NCI-H2081 treated with DMSO at 0.1 percent for 48 hours (cell line): ENCODE data around the gene TOR2A.

Experiments
- DNase-seq: peaks from one replicate; lab custom pipeline; 2025; lab: John Stamatoyannopoulos, UW

Gene TOR2A

DNA sequence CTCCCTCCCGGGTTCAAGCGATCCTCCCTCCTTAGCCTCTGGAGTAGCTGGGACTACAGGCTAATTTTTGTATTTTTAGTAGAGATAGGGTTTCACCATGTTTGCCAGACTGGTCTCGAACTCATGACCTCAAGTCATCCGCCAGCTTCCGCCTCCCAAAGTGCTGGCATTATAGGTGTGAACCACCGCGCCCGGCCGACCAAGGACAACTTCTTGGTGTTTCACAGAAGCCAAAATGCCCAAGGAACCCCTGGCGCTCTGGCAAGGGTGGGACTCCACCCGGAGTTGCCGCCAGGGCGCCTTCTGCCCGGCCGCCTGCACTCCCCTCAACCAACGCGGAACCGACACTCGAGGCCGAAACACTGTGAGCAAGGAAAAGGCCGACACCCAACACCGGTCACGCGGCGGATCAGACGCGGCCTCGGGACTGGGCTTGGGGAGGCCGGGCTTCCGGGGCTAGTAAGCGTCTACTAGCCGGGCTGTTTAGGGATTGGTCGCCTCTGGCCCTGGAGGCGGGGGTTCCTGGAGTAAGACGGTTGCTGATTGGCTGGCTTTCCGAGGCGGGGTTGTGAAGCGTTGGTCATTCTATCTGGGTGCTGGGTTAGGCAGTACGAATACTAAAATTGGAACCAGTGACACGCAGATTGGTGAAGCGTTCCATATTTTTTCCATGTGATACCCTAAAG is 36.0 kb downstream of the TOR2A start:
- DNase-seq = no peak

DNA sequence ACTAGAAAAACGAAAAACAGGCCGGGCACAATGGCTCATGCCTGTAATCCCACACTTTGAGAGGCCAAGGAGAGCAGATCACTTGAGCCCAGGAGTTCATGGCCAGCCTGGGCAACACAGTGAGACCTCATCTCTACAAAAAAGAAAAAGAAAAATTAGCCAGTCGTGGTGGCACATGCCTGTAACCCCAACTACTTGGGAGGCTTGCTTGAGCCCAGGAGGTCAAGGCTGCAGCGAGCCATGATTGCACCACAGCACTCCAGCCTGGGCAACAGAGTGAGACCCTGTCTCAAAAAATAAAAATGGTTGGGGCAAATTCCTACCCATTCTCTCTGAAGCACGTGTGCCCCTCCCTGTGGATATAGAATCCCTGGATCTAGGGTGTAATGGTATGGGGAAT is 36.7 kb downstream of the TOR2A start:
- no peak for DNase-seq

DNA sequence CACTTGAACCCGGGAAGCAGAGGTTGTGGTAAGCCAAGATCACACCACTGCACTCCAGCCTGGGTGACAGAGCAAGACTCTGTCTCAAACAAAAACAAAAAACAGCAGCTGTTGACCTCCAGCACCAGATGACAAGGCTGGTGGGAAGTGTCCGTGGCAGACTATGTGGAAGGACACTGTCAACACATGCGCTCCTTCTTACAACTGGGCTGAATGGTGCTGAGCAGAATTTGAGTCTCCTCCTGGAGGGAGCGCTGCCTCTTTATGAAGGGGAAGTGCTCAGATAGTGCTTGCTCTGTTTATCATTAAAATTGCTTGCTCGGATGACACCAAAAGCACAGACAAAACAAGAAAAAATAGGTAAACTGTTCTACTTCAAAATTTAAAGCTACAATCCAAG is 37.5 kb downstream of the TOR2A start:
- no peak for DNase-seq

DNA sequence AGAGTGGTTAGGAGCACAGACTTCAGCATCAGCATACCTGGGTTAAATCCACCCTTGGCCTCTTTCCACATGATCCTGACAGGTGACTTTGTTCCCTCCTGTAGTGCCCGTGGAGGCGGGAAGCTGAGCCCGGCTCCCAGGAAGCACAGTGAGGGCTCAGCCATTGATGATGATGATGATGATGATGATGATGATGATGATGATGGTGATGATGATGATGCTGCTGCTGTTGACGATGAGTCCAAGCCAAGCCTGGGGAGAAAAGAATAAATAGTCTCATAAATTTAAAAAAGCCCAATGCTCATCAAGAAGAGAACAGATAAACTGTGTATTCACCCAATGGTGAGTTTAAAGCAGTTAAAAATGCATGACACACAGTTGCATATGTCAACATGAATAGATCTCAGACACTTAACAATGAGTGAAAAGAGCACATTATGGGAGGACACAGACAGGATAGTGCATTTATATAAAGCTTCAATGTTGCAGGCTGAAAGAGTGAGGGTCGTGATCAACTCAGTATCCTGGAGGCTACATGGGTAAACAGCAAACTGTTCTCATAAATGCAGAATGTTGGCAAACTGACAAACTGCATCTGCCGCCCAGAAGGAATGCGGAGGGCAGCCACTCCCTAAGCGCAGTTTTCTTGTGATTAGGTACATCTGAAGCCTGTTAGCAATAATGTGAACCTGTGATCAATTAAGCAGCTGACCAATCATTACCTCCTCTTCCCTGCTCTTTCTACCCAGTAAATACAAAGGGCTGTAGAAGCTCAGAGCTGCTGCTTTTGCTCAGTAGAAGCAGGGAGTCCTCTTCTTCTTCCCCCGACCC is 40.0 kb downstream of the TOR2A start:
- no peak for DNase-seq

DNA sequence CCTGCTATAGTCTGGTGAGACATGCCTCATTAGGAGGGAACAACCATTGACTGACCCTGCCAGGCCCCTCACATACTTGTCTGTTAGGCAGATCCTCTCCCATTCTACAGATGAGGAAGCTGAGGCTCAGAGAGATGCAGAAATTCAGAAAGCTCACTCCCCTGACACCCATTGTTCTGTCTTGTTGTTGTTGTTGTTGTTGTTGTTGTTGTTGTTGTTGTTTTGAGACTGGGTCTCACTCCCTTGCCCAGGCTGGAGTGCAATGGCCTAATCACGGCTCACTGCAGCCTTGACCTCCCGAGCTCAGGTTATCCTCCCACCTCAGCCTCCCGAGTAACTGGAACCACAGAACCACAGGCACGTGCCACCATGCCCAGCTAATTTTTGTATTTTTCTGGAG is 41.4 kb downstream of the TOR2A start:
- DNase-seq = no peak

DNA sequence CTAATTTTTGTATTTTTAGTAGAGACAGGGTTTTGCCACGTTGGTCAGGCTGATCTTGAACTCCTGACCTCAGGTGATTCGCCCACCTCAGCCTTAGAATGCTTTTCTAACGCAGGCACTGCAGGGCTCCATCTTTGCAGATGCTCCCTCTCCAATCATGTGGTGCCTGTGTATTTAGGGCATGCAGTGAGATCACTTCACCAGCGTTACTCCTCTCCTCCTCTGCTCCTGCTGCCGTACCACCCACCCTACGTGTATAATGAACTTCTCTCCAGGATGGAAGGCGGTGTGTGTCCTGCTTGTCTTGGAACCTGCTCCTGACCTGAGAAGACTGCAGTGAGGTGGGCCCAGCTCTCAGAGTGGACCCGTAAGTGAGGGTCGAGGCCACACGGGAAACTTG is 42.0 kb downstream of the TOR2A start:
- no peak for DNase-seq

DNA sequence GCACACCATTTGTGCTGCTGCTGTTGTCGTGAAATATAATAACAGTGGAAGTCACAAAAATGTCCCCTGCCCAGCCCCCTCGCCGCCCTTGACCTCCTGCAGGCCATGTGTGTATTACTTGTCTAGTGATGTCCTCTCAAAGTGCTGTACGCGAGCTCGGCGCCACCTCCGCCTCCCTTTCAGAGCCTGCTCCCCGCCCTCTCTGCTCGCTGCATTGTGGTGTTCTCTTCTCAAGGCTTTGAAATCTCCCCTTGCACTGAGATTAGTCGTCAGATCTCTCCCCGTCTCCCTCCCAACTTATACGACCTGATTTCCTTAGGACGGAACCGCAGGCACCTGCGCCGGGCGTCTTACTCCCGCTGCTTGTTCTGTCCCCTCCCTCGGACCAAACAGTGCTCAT is 43.0 kb downstream of the TOR2A start:
- no peak for DNase-seq

DNA sequence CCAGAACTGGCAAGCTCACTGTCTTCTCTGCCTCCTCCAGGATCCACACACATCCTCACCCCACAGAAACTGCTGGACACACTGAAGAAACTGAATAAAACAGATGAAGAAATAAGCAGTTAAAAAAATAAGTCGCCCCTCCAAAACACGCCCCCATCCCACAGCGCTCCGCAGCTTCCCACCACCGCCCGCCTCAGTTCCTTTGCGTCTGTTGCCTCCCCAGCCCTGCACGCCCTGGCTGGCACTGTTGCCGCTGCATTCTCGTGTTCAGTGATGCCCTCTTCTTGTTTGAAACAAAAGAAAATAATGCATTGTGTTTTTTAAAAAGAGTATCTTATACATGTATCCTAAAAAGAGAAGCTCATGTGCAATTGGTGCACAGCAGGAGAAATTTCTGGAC is 44.4 kb downstream of the TOR2A start:
- DNase-seq = no peak

DNA sequence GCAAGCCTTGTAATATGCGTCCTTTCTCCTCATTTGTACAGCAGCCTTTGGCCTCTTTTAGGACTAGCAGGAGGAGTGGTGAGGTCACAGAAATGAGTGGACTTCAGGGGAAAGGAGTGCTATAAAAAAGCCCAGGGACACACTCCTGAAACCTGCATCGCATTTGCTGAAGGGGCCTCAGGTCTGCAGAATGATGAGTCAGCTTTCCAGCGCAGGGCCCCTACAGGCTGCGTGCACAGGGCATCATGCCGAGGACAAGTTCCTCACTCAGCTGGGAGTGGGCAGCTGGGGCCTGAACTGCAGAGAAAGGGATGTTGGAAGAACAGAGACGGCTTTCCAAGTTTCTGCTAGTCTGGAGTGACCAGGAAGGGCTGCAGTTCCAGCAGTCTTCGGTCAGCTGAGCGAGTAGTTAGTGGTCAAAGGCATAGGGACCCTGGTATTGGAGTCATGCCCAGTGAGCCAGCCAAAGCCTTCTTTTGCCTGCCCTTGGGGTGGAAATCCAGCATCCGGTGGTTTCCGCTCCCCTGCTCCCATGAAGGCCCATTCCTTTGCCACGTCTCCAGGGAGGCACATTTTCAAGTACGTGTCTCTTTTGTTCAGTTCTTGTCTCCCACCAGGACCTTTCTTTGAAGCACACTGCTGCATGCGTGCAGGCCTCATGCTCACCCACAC is 45.6 kb downstream of the TOR2A start:
- no peak for DNase-seq

DNA sequence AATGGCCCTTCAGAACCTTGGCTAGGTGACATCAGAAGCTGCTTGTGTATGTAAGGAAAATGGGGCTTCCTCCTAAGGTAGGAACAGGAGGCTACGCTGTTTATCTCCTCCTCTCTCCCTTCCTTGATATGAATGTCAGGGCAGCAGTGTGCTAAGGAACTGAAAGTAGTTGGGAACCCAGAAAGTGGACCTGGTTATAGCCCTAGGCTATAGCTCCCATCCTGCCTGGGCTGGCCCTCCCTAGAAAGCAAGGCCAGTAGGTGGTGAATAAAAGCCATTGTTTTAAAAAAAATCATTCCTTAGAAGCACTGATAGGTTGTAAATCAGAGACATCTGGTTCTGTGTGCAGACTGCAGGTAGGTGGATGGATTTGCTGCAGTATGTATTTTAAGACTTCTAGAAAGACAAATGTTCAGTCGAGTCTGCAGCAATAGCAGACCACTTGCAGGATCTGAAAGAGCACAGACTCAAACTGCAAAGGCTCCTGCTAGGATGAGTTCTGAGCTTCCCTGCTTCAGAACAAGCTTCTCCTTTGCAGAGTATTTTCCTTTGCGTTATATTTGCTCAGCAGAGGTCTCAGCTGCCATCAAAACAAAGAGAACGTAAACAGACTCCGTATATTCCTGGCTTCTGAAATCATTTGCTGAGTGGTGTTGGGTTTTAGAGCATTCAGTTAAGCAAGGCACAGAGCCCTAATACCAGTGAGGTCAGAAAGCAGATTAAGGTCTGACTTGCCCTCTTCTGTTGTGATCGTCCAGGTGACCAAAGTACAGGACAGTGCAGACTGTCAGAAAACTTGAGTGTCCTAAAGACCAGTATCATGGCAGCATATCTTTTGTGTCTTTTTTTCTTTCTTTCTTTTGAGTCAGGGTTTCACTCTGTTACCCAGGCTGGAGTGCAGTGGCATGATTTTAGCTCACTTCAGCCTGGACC is 48.4 kb downstream of the TOR2A start:
- no peak for DNase-seq

DNA sequence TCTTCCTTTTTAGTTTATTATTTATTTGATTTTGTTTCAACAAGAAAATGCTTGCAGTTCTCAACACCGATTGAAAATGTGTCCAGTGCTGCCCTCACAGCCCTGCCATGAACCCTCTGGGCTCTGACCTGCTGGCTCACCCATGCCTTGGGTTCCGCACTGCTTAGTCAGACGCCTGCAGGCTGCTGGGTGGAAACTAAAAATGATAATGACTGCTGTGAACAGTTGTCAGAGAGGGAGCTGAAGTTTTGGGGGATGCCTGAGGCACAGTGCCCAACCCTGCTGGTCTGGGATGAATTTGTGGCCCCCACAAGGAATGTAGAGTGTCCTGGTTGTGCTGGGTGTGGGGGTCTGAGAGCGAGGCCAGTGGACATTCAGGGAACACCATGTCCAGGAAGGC is 50.5 kb downstream of the TOR2A start:
- no peak for DNase-seq

DNA sequence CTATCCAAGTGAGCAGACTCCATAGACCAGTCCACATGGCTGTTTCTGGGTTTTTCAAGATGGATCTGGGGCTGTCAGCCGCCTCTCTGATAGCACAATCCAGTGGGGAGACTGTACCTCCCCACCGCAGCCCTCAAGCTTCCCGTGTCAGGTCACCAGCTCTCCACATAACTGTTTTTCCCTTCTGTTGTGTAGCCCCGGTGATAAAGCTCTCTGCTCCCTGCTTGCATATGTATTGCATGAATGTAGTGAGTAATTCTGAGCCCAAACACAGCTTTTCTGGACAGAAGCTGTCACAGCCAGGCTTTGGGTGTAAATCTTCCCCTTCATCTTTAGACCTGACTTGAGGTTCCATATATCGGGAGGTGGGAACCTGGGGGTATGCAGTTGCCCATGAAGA is 51.4 kb downstream of the TOR2A start:
- no peak for DNase-seq

DNA sequence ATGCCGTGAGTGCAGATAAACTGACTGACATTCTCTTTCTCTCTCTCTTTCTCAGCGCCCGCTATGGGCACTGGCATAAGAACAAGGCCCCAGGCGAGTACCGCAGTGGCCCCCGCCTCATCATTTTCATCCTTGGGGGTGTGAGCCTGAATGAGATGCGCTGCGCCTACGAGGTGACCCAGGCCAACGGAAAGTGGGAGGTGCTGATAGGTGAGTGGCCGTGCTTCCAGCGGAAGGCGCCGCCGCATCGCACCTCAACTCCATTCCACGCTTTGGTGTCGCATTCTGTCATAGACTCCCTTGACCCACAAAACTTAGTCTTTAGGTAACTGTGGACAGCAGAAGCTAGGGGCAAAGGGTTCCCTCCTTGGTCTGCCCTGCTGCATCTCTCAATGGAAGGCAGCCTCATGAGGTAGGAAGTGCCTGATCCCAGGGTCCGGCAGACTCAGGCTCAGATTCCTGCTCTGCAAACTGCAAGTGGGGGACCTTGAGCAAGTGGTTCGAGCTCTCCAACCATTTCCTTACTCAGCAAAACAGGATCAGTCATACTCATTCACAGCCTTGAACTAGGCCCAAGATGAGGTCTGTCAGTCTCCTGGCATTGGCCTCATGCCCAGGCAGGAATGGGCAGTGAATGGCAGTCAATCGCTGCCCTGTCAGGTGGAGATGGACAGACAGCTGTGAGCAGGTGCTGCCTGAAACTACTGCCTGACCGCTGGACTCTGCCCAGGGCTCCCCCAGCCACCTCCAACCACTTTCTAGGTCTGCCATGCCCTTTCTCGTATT is 52.5 kb downstream of the TOR2A start:
- no peak for DNase-seq
